IMR-90 (cell line): Measurements from ENCODE around the gene THSD7B.

Source experiments
- CEBPB ChIP-seq: IDR thresholded peaks from 2 replicates; pipeline ENCODE4 v1.6.1; 2012; ENCODE audit warnings: low read depth, low read length, improper control_type of control experiment
- POLR2A ChIP-seq: IDR thresholded peaks from 2 replicates; pipeline ENCODE4 v1.6.1; 2012; ENCODE audit warnings: mild to moderate bottlenecking, low read depth, low read length
- TF ChIP-seq, protein P1 (sequence below): conservative IDR thresholded peaks from 2 replicates; pipeline ENCODE4 v1.5.1; 2012; ENCODE audit warnings: mild to moderate bottlenecking, low read depth, low read length, improper control_type of control experiment

DNA sequence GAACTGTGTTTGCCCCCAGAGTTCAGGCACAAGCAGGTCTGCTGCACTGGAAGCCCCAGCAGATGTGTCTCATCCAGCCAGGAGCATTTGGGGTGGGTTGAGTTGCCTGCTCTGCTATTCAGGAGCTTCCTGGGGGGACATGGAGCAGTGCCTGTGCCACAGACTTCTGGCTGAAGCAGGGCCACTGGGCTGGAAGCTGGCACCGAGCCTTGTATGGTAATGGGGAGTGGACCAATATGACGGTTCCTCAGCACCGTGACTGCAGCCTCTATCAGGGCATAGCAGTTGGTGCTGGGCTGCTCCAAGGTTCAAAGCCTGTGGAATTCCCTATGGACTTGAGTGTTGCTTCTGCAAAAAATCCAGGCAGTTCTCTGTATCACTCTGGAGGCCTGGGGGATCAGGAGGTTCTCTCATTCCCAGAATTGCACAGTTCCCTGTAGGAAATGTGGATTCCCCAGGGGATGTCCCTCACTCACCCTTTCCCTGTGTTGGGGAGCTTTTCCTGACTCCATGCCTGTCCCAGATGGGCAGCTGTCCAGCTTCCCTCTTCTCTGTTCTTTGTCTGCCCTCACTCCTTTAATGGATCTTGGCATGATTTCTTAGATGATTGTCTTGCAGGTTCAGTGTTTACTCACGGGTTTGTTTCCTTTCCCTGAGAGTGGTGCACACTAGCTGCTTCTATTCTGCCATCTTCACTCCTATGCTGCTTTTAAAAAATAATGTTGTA lies 37.2 kb upstream of the THSD7B start:
- TF ChIP-seq, protein P1, sequence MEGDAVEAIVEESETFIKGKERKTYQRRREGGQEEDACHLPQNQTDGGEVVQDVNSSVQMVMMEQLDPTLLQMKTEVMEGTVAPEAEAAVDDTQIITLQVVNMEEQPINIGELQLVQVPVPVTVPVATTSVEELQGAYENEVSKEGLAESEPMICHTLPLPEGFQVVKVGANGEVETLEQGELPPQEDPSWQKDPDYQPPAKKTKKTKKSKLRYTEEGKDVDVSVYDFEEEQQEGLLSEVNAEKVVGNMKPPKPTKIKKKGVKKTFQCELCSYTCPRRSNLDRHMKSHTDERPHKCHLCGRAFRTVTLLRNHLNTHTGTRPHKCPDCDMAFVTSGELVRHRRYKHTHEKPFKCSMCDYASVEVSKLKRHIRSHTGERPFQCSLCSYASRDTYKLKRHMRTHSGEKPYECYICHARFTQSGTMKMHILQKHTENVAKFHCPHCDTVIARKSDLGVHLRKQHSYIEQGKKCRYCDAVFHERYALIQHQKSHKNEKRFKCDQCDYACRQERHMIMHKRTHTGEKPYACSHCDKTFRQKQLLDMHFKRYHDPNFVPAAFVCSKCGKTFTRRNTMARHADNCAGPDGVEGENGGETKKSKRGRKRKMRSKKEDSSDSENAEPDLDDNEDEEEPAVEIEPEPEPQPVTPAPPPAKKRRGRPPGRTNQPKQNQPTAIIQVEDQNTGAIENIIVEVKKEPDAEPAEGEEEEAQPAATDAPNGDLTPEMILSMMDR, result no peak
- TF ChIP-seq POLR2A (no peak), CEBPB (no peak)
